HCT116 (cell line): ENCODE data around the gene KRTAP12-4. TPM values are rescaled to one million over a fixed set of nuclear protein-coding genes. Genes with fewer than 3 reads are reported as not detected.
"Not testable (repeated sequence)": the region's sequence is repeated elsewhere in the genome, so short reads cannot be mapped to it uniquely, and the experiment has no call there.

Experiments
- ATAC-seq: fragments of 200-7000 bp; cut with Tn5 transposase; 2 replicates; pipeline ENCODE4 v1.9.1; 2020; ENCODE audit warnings: mild to moderate bottlenecking, moderate library complexity
- BruUV-seq: library from RNA; stranded (reverse); fragments of 400-500 nt; replicated peaks from 2 replicates; lab custom pipeline; 2021; lab: Mats Ljungman, UMichigan
- CTCF ChIA-PET: fragments of 300-600 bp; sonication (Branson Sonifier 250); formaldehyde crosslinking; loops from one replicate; lab custom pipeline; 2021; ENCODE audit warnings: antibody characterized with exemption; lab: Charles Lee
- POLR2A ChIA-PET: fragments of 300-600, 350-600 bp; sonication (Branson Sonifier 250); formaldehyde crosslinking; loops from one replicate; lab custom pipeline; 2021; ENCODE audit warnings: antibody characterized with exemption; lab: Charles Lee
- RAD21 ChIA-PET, 2 experiments: fragments of 300-600 bp; sonication (Branson Sonifier 250); formaldehyde crosslinking; loops; one replicate each; lab custom pipeline; 2023; ENCODE audit warnings: low total read pairs in 2 of 2; ENCODE audit not compliant: uncharacterized antibody in 2 of 2, unreplicated experiment in 2 of 2, low non-redundant PET in 1 of 2; lab: Charles Lee
- DNase-seq: peaks from one replicate; pipeline ENCODE4 v3.0.0-alpha.2; 2010; ENCODE audit warnings: low read depth, low spot score
- H2AFZ ChIP-seq: fragments of 200-600 bp; shearing (Covaris generic), sonication (generic); 2 replicates; pipeline ENCODE4 v1.6.1; 2017; ENCODE audit warnings: low read depth, mixed run types, mixed read lengths, antibody characterized with exemption, low read length; ENCODE audit not compliant: poor library complexity, severe bottlenecking
- H3K27ac ChIP-seq: 2 replicates; pipeline ENCODE4 v1.5.1; 2012; ENCODE audit warnings: low read depth, low read length
- H3K27me3 ChIP-seq: fragments of 200-600 bp; sonication (generic); 2 replicates; pipeline ENCODE4 v1.6.1; 2016; ENCODE audit warnings: mixed run types, low read length, mixed read lengths; ENCODE audit not compliant: insufficient read depth
- H3K36me3 ChIP-seq, 2 experiments: fragments of 200-500 bp in 1 of 2; fragments of 200-600 bp in 1 of 2; sonication (Bioruptor generic) in 1 of 2; sonication (generic) in 1 of 2; 2 replicates each; pipeline versions ENCODE4 v1.5.1 to v1.6.1; 2014 to 2016; ENCODE audit warnings: low read length in 2 of 2, inconsistent platforms in 1 of 2, mixed read lengths in 1 of 2, mixed run types in 1 of 2; ENCODE audit not compliant: insufficient read depth in 2 of 2, control insufficient read depth in 1 of 2
- H3K4me1 ChIP-seq, 2 experiments: fragments of 200-600 bp in 1 of 2; sonication (generic) in 1 of 2; 2 replicates each; pipeline versions ENCODE4 v1.5.1 to v1.6.1; 2012 to 2017; ENCODE audit warnings: low read length in 2 of 2, inconsistent platforms in 1 of 2, mild to moderate bottlenecking in 1 of 2, mixed read lengths in 1 of 2, mixed run types in 1 of 2, moderate library complexity in 1 of 2; ENCODE audit not compliant: insufficient read depth in 2 of 2, control insufficient read depth in 1 of 2
- H3K4me2 ChIP-seq: fragments of 200-600 bp; sonication (generic); 2 replicates; pipeline ENCODE4 v1.6.1; 2017; ENCODE audit warnings: mixed run types, low read length, mixed read lengths
- H3K4me3 ChIP-seq, 2 experiments: fragments of 200-600 bp in 1 of 2; sonication (generic) in 1 of 2; replicated peaks in 1 of 2; 2 replicates each; pipeline ENCODE4 v1.5.1; 2011 to 2016; ENCODE audit warnings: low read length in 2 of 2, control low read depth in 1 of 2, low read depth in 1 of 2, mild to moderate bottlenecking in 1 of 2, mixed read lengths in 1 of 2, mixed run types in 1 of 2
- H3K79me2 ChIP-seq: fragments of 200-600 bp; sonication (generic); 2 replicates; pipeline ENCODE4 v1.6.1; 2017; ENCODE audit warnings: mild to moderate bottlenecking, mixed run types, low read length, moderate library complexity, mixed read lengths; ENCODE audit not compliant: insufficient read depth
- H3K9ac ChIP-seq: fragments of 200-600 bp; sonication (generic); 2 replicates; pipeline ENCODE4 v1.6.1; 2016; ENCODE audit warnings: low read length, mixed read lengths
- H3K9me2 ChIP-seq: fragments of 200-600 bp; sonication (generic), shearing (Covaris generic); 2 replicates; pipeline ENCODE4 v1.6.1; 2017; ENCODE audit warnings: mixed run types, mild to moderate bottlenecking, moderate library complexity; ENCODE audit not compliant: insufficient read depth
- H3K9me3 ChIP-seq, 2 experiments: fragments of 200-500 bp in 1 of 2; fragments of 200-600 bp in 1 of 2; sonication (Bioruptor generic) in 1 of 2; sonication (generic) in 1 of 2; 2 replicates each; pipeline ENCODE4 v1.6.1; 2014 to 2017; ENCODE audit warnings: low read length in 2 of 2, mixed read lengths in 2 of 2, inconsistent platforms in 1 of 2, low read depth in 1 of 2, mild to moderate bottlenecking in 1 of 2, mixed run types in 1 of 2, moderate library complexity in 1 of 2; ENCODE audit not compliant: control insufficient read depth in 1 of 2, insufficient read depth in 1 of 2
- H4K20me1 ChIP-seq: fragments of 200-600 bp; sonication (generic), shearing (Covaris generic); 2 replicates; pipeline ENCODE4 v1.6.1; 2017; ENCODE audit warnings: mixed run types, mild to moderate bottlenecking, moderate library complexity; ENCODE audit not compliant: insufficient read depth
- CBX3 ChIP-seq: IDR thresholded peaks from 2 replicates; pipeline ENCODE4 v1.6.1; 2012; ENCODE audit warnings: low read depth
- EZH2 ChIP-seq: fragments of 200-600 bp; sonication (generic); IDR thresholded peaks from 2 replicates; pipeline ENCODE4 v1.6.1; 2017; ENCODE audit warnings: antibody characterized with exemption, mixed run types
- POLR2AphosphoS5 ChIP-seq: IDR thresholded peaks from 2 replicates; pipeline ENCODE4 v1.6.1; 2011; ENCODE audit warnings: mild to moderate bottlenecking, low read depth, low read length, moderate library complexity
- TCF7L2 ChIP-seq: IDR thresholded peaks from 2 replicates; pipeline ENCODE4 v1.7.0; 2011; ENCODE audit warnings: borderline replicate concordance, inconsistent platforms; ENCODE audit not compliant: insufficient read depth, insufficient read length; ENCODE audit errors: extremely low read depth
- ZFX ChIP-seq: fragments of 450-650 bp; IDR thresholded peaks from 2 replicates; pipeline ENCODE4 v1.6.1; 2017
- ZNF274 ChIP-seq: fragments of 200-500 bp; sonication (Bioruptor generic); IDR thresholded peaks from 2 replicates; pipeline ENCODE4 v1.6.1; 2014; ENCODE audit warnings: mild to moderate bottlenecking, low read depth, low read length, inconsistent platforms
- intact Hi-C: fragments of 100-400 bp; cut with micrococcal nuclease; formaldehyde crosslinking; loops from 2 replicates; pipeline ENCODE4 v1.10.0; 2022
- total RNA-seq: library from RNA; stranded (reverse); gene quantifications from one replicate; pipeline ENCODE4 v1.2.1, GENCODE V29; 2021; ENCODE audit not compliant: unreplicated experiment

The KRTAP12-4 gene
- total RNA-seq, 1 experiment from 2014 or later, result not detected

DNA sequence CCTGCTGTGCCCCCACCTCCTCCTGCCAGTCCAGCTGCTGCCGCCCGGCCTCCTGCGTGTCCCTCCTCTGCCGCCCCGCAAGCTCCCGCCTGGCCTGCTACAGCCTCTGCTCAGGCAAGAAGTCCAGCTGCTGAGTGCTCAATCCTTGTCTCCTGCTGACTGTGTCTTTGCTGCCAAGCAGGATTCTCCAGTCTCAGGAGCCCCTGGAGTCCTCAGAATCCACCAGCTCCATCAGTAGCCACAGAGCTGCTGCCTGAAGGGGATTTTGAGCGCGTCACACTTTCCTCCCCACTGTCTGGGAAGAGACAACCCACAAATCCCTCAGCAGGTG, 7.3 kb downstream of the KRTAP12-4 start:
- Histone ChIP-seq H4K20me1 (no peaks in the 10 kb centered on the region), H3K4me1 (no peaks in the 10 kb centered on the region), H3K9me3 (peaks cover 6 to 17% of the 10 kb centered on the region in 2 experiments; a peak in 2 of 4 replicates), H3K9me2 (no peaks in the 10 kb centered on the region), H3K27me3 (no peaks in the 10 kb centered on the region), H3K4me3 (no peak overlapping the region), H3K9ac (no peak overlapping the region), H3K27ac (no peak overlapping the region), H3K79me2 (no peaks in the 10 kb centered on the region), H2AFZ (no peak overlapping the region), H3K36me3 (no peaks in the 10 kb centered on the region), H3K4me2 (no peak overlapping the region)
- DNase-seq, result no peak
- CTCF ChIA-PET, result no interaction called here
- no peak for ATAC-seq
- BruUV-seq, result no TSS peak
- intact Hi-C loops, result no loop called here
- POLR2A ChIA-PET, result no interaction called here
- RAD21 ChIA-PET, result no interaction called here
- no peak for TF ChIP-seq POLR2AphosphoS5
- TF ChIP-seq TCF7L2, result no peak
- TF ChIP-seq ZFX, result no peak
- TF ChIP-seq CBX3, result no peak
- TF ChIP-seq EZH2, result no peak
- no peak for TF ChIP-seq ZNF274

DNA sequence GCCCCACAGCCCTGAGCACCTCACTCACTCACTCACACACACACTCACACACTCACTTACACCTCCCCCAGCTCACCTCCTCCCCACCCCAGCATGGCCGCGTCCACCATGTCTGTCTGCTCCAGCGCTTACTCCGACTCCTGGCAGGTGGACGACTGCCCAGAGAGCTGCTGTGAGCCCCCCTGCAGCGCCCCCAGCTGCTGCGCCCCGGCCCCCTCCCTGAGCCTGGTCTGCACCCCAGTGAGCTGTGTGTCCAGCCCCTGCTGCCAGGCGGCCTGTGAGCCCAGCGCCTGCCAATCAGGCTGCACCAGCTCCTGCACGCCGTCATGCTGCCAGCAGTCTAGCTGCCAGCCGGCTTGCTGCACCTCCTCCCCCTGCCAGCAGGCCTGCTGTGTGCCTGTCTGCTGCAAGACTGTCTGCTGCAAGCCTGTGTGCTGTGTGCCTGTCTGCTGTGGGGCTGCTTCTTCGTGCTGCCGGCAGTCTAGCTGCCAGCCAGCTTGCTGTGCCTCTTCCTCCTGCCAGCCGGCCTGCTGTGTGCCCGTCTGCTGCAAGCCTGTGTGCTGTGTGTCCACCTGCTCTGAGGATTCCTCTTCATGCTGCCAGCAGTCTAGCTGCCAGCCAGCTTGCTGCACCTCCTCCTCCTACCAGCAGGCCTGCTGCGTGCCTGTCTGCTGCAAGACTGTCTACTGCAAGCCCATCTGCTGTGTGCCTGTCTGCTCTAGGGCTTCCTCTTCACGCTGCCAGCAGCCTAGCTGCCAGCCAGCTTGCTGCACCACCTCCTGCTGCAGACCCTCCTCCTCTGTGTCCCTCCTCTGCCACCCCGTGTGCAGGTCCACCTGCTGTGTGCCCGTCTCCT, 7.9 kb downstream of the KRTAP12-4 start, which contains the start of gene KRTAP10-11:
Gene KRTAP10-11 (plus strand): TSS at position 49 of the 856 bp plus-strand sequence. CDS start 45 bp downstream, at position 94.
- H4K20me1 ChIP-seq, DNase-seq, H3K36me3 ChIP-seq, H3K79me2 ChIP-seq, H2AFZ ChIP-seq, H3K4me1 ChIP-seq, CTCF ChIA-PET, BruUV-seq, H3K9me2 ChIP-seq, H3K27ac ChIP-seq, intact Hi-C loops, RAD21 ChIA-PET, ATAC-seq, H3K4me2 ChIP-seq, H3K27me3 ChIP-seq, POLR2A ChIA-PET, H3K9ac ChIP-seq, H3K4me3 ChIP-seq: not testable (repeated sequence)
- H3K9me3 ChIP-seq, result peaks cover 6 to 17% of the 10 kb centered on the region in 2 experiments; a peak in 2 of 4 replicates
